Prostate gland (tissue), 2 donors: ENCODE data around the gene TCEAL8. TPM values are rescaled to one million over a fixed set of nuclear protein-coding genes. Genes with fewer than 3 reads are reported as not detected.

Experiments
- DNase-seq: peaks from one replicate; pipeline ENCODE4 v3.0.0-alpha.2; 2019; ENCODE audit warnings: low spot score
- H3K27ac ChIP-seq, 2 donors: fragments of 200-600 bp; sonication (generic); 2 replicates each; pipeline ENCODE4 v1.5.1; 2017 to 2019
- H3K27me3 ChIP-seq: fragments of 200-600 bp; sonication (generic); replicated peaks from 2 replicates; pipeline ENCODE4 v1.5.1; 2019; ENCODE audit not compliant: insufficient read depth
- H3K36me3 ChIP-seq, 2 donors: fragments of 200-600 bp; sonication (generic); 1 replicate in 1 of 2; 2 replicates in 1 of 2; pipeline versions ENCODE4 v1.5.1 to v1.8.1; 2017 to 2019
- H3K4me1 ChIP-seq: fragments of 200-600 bp; sonication (generic); replicated peaks from 2 replicates; pipeline ENCODE4 v1.5.1; 2019
- H3K4me3 ChIP-seq, 2 donors: fragments of 200-600 bp; sonication (generic); 2 replicates each; pipeline ENCODE4 v1.5.1; 2017 to 2019
- H3K9me3 ChIP-seq: fragments of 200-600 bp; sonication (generic); 2 replicates; pipeline ENCODE4 v1.5.1; 2017
- CTCF ChIP-seq, 4 experiments: fragments of 200-600 bp in 2 of 4; fragments of 450-650 bp in 2 of 4; sonication (generic) in 2 of 4; IDR thresholded peaks; 1 replicate in 3 of 4; 2 replicates in 1 of 4; pipeline ENCODE4 v1.5.1; 2016 to 2019; ENCODE audit warnings: antibody characterized with exemption in 4 of 4, mild to moderate bottlenecking in 2 of 4, moderate library complexity in 2 of 4
- POLR2A ChIP-seq: fragments of 450-650 bp; IDR thresholded peaks from one replicate; pipeline ENCODE4 v1.6.1; 2016; ENCODE audit warnings: antibody characterized with exemption, mild to moderate bottlenecking
- POLR2AphosphoS5 ChIP-seq: sonication (generic); formaldehyde crosslinking; IDR thresholded peaks from one replicate; pipeline ENCODE4 v1.6.1; 2017; ENCODE audit warnings: antibody characterized with exemption
- WGBS: methylation state at CpG from one replicate; pipeline ENCODE4 v1.1.5; 2018; 5-methylcytosine and 5-hydroxymethylcytosine counted together
- intact Hi-C: fragments of 100-400 bp; cut with DNase I; formaldehyde crosslinking; loops from one replicate; pipeline ENCODE4 v1.14.2; 2022
- total RNA-seq, 2 donors: library from RNA; depleted of rRNA; stranded (reverse); fragments of >200 nt; gene quantifications; one replicate each; pipeline ENCODE4 v1.1.0, GENCODE V29; 2016

The TCEAL8 gene
- total RNA-seq, 2 donors from 2014 or later: 59.4 to 90.0 TPM

GRCh38 chrX:103253608-103254007, 1.3 kb downstream of the TCEAL8 start:
- Histone ChIP-seq H3K27ac (peak overlapping the region; percentile 83 to 88), H3K27me3 (no peaks in the 10 kb centered on the region), H3K4me1 (no peaks in the 10 kb centered on the region), H3K4me3 (peak overlapping the region; percentile 45 to 47), H3K9me3 (no peaks in the 10 kb centered on the region), H3K36me3 (no peaks in the 10 kb centered on the region)
- no peak for DNase-seq
- WGBS: 24% methylated on average over 8 of the region's 8 CpGs
- intact Hi-C loops: loop anchor here (5.0 kb wide), 1 partner anchor 36 kb away; the partner anchor contains the start of gene BEX4
- TF ChIP-seq CTCF (IDR thresholded peaks at IDR 0.05): no peak
- TF ChIP-seq POLR2AphosphoS5: no peak
- no peak for TF ChIP-seq POLR2A

DNA sequence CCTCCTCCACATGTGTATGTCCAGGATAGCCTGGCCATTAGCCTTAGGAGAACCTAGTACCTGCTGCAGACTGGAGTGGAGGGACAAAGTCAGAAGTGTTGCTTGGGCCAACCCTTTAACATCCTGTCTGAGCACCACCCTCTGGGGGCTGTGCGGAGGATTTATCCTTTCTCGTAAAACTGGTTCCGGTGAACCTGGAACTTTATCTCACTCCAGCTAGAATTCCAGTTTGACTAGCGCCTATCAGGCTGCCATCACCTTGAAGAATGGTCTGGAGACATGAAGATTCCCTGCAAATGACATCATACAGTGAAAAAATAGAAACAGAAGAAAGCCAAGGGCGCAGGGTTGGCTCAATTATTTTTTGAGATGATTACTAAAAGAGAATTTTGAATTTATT, 4.0 kb downstream of the TCEAL8 start:
- H3K9me3 ChIP-seq: no peaks in the 10 kb centered on the region
- 25% methylated on average over 5 of the region's 5 CpGs for WGBS
- no peaks in the 10 kb centered on the region for H3K27me3 ChIP-seq
- peak; percentile 3 for DNase-seq
- no peak overlapping the region for H3K4me3 ChIP-seq
- TF ChIP-seq POLR2AphosphoS5 (no peak), POLR2A (no peak), CTCF (IDR thresholded peaks at IDR 0.05) (no peak)
- H3K36me3 ChIP-seq: no peaks in the 10 kb centered on the region
- peak overlapping the region in 1 of 2 donors; percentile 26 for H3K27ac ChIP-seq
- intact Hi-C loops: loop anchor here (5.0 kb wide), 1 partner anchor 34 kb away; the partner anchor contains the start of gene BEX4
- H3K4me1 ChIP-seq: no peaks in the 10 kb centered on the region

DNA sequence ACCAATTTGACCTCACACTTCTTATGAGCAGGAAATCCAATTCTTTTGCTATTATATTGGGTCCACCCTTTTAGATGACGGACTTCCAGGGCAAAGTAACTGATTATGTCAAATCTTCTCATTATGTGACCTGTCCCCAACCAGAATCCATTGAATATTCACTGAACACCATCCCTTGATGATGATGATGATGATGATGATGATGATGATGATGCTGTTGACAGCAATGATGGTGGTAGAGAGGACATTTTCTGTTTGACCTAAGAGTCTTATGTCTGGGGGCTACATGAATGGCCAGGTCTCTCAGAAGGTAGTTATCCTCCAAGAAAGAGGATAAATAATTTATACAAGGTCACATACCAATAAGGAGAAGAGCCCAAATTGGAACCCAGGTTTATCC, 5.2 kb downstream of the TCEAL8 start:
- no peak for TF ChIP-seq POLR2A
- no peak for TF ChIP-seq POLR2AphosphoS5
- TF ChIP-seq CTCF (IDR thresholded peaks at IDR 0.05): no peak
- no peak for DNase-seq
- Histone ChIP-seq H3K9me3 (no peaks in the 10 kb centered on the region), H3K4me3 (no peak overlapping the region), H3K4me1 (no peaks in the 10 kb centered on the region), H3K36me3 (no peaks in the 10 kb centered on the region), H3K27ac (no peak overlapping the region), H3K27me3 (no peaks in the 10 kb centered on the region)
- intact Hi-C loops: loop anchor here (5.0 kb wide), 1 partner anchor 33 kb away; the partner anchor contains the start of gene BEX4
- 100% methylated on average over 1 of the region's 1 CpG for WGBS

- intact Hi-C loops: no loop called here
- H3K9me3 ChIP-seq: no peaks in the 10 kb centered on the region
- H3K27me3 ChIP-seq: no peaks in the 10 kb centered on the region
- no peaks in the 10 kb centered on the region for H3K4me1 ChIP-seq
- DNase-seq: peak; percentile 4
- H3K36me3 ChIP-seq: no peaks in the 10 kb centered on the region
- H3K27ac ChIP-seq: no peak overlapping the region
- TF ChIP-seq POLR2AphosphoS5 (no peak), CTCF (IDR thresholded peaks at IDR 0.05) (peak in 3 of 4 experiments; percentile 10 to 42 (median 41))
- H3K4me3 ChIP-seq: no peak overlapping the region
These were observed 6.4 kb downstream of the TCEAL8 start for GRCh38 chrX:103248553-103248952.

DNA sequence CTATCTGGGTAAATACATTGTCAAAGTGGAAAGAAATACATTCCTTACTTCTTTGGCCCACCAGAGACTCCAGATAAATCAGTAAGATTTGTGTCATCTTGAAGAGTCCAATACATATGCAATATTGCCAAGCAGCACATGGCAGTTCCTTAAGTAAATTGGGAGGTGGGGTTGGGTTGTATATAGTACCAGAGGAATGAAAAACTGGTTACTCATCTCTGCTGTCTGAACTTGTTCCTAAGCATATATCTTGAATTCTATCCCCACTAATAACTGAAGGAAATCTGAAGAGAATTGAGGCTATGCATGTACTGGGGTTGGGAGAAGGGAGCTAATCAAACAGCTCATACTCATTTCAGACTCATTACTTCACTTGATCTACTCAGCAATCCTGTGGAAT, 14.8 kb downstream of the TCEAL8 start:
- H3K27ac ChIP-seq: no peak overlapping the region
- intact Hi-C loops: no loop called here

More for the DNA sequence above, 14.8 kb downstream of the TCEAL8 start:
- Histone ChIP-seq H3K9me3 (no peaks in the 10 kb centered on the region), H3K27me3 (no peaks in the 10 kb centered on the region), H3K4me1 (no peaks in the 10 kb centered on the region), H3K4me3 (no peak overlapping the region), H3K36me3 (no peaks in the 10 kb centered on the region)
- DNase-seq: no peak
- no peak for TF ChIP-seq POLR2AphosphoS5
- no peak for TF ChIP-seq CTCF (IDR thresholded peaks at IDR 0.05)
- no peak for TF ChIP-seq POLR2A
